ENCODE results near the gene MVB12B.
"Not testable (repeated sequence)": the region's sequence is repeated elsewhere in the genome, so short reads cannot be mapped to it uniquely, and the experiment has no call there.

Gene MVB12B

DNA sequence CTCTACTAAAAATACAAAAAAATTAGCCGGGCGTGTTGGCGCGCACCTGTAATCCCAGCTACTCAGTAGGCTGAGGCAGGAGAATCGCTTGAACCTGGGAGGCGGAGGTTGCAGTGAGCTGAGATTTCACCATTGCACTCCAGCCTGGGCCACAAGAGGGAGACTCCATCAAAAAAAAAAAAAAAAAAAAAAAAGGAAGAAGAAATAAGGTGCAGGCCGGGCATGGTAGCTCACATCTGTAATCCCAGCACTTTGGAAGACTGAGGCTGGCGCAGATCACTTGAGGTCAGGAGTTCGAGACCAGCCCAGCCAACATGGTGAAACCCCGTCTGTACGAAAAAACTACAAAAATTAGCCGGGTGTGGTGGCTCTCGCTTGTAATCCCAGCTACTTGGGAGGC, 228.8 kb downstream of the MVB12B start:
- not testable (repeated sequence) for DNase-seq

All from activated CD4-positive, alpha-beta T cell treated with anti-CD3 and anti-CD28 coated beads, Interleukin-2, amount 50 U/mL, for 16 hours (primary cell).